Activated naive CD4-positive, alpha-beta T cell treated with anti-CD3 and anti-CD28 coated beads for 36 hours (primary cell): Measurements from ENCODE around the gene PRG2. TPM values are rescaled to one million over a fixed set of nuclear protein-coding genes. Genes with fewer than 3 reads are reported as not detected.
A peak's percentile ranks its signal among the peaks of the same experiment; 100 is the strongest.

ENCODE experiments used
- CTCF ChIA-PET: fragments of 350-600 bp; sonication (Branson Sonifier 250); formaldehyde crosslinking; loops from one replicate; lab custom pipeline; 2021; ENCODE audit warnings: antibody characterized with exemption; lab: Charles Lee
- DNase-seq: peaks from one replicate; pipeline ENCODE4 v3.0.0-alpha.2; 2020
- H3K27ac Mint-ChIP-seq: one replicate; pipeline ENCODE4 v1.8.0; 2021; ENCODE audit warnings: mild to moderate bottlenecking, mixed read lengths
- H3K27me3 Mint-ChIP-seq: one replicate; pipeline ENCODE4 v1.8.0; 2021; ENCODE audit warnings: low read depth, mixed read lengths
- H3K36me3 Mint-ChIP-seq: one replicate; pipeline ENCODE4 v1.8.0; 2021; ENCODE audit warnings: low read depth, mixed read lengths
- H3K4me1 Mint-ChIP-seq: one replicate; pipeline ENCODE4 v1.8.0; 2021; ENCODE audit warnings: low read depth, mixed read lengths
- H3K4me3 Mint-ChIP-seq: one replicate; pipeline ENCODE4 v1.8.0; 2021; ENCODE audit warnings: mild to moderate bottlenecking, moderate library complexity, mixed read lengths
- H3K9me3 Mint-ChIP-seq: one replicate; pipeline ENCODE4 v1.8.0; 2021; ENCODE audit warnings: mixed read lengths
- intact Hi-C: fragments of 100-400 bp; cut with micrococcal nuclease; formaldehyde crosslinking; loops from one replicate; pipeline ENCODE4 v1.15.1; 2023
- total RNA-seq, 2 experiments: library from RNA; stranded (reverse); gene quantifications; one replicate each; pipeline ENCODE4 v1.2.3, GENCODE V29; 2021

PRG2 gene
- total RNA-seq = 1 to 10 TPM; 1.0 TPM

- intact Hi-C loops = no loop called here
- Mint-ChIP-seq H3K4me3 (no peak within 1 kb of the TSS), H3K4me1 (no peaks in the 10 kb centered on the region), H3K27ac (no peak within 1 kb of the TSS), H3K36me3 (peaks cover 2% of the 10 kb centered on the region), H3K9me3 (no peaks in the 10 kb centered on the region), H3K27me3 (no peaks in the 10 kb centered on the region)
- DNase-seq = no peak
- CTCF ChIA-PET = no interaction called here
Measured at GRCh38 chr11:57390535-57390934, at the start of gene PRG2. Gene PRG2 (minus strand): TSS chr11:57390650. CDS start chr11:57389944, 706 bp downstream.

- H3K4me1 Mint-ChIP-seq = no peaks in the 10 kb centered on the region
- H3K4me3 Mint-ChIP-seq = no peak overlapping the region
- CTCF ChIA-PET = interaction anchor here (0.8 to 1.3 kb wide), 2 partner anchors 18 to 44 kb away, joined by 3 read pairs; no protein-coding TSS in a partner anchor
- H3K36me3 Mint-ChIP-seq = no peaks in the 10 kb centered on the region
- H3K27me3 Mint-ChIP-seq = no peaks in the 10 kb centered on the region
- no peak overlapping the region for H3K27ac Mint-ChIP-seq
- no peak for DNase-seq
- intact Hi-C loops = no loop called here
- H3K9me3 Mint-ChIP-seq = no peaks in the 10 kb centered on the region
Measured at GRCh38 chr11:57439786-57440185, 49.3 kb upstream of the PRG2 start.

- intact Hi-C loops = no loop called here
- Mint-ChIP-seq H3K27me3 (no peaks in the 10 kb centered on the region), H3K4me1 (no peaks in the 10 kb centered on the region), H3K36me3 (no peaks in the 10 kb centered on the region), H3K9me3 (no peaks in the 10 kb centered on the region), H3K4me3 (no peak overlapping the region), H3K27ac (no peak overlapping the region)
- DNase-seq = no peak
- CTCF ChIA-PET = interaction anchor here (3.7 kb wide), 1 partner anchor 19 kb away, joined by 20 read pairs; no protein-coding TSS in a partner anchor
Measured at GRCh38 chr11:57438345-57439285, 48.2 kb upstream of the PRG2 start.

GRCh38 chr11:57436031-57436430 is 45.6 kb upstream of the PRG2 start:
- intact Hi-C loops = no loop called here

GRCh38 chr11:57434640-57435546 is 44.4 kb upstream of the PRG2 start:
- Mint-ChIP-seq H3K4me3 (no peak overlapping the region), H3K9me3 (no peaks in the 10 kb centered on the region), H3K36me3 (no peaks in the 10 kb centered on the region), H3K27me3 (no peaks in the 10 kb centered on the region), H3K4me1 (no peaks in the 10 kb centered on the region), H3K27ac (no peak overlapping the region)
- CTCF ChIA-PET = interaction anchor here (0.9 to 3.7 kb wide), 2 partner anchors 23 to 84 kb away, joined by 3 to 20 read pairs; no protein-coding TSS in a partner anchor
- no peak for DNase-seq
- intact Hi-C loops = no loop called here

More at GRCh38 chr11:57436031-57436430, 45.6 kb upstream of the PRG2 start:
- no peak for DNase-seq
- CTCF ChIA-PET = interaction anchor here (0.7 to 3.7 kb wide), 4 partner anchors 20 to 133 kb away, joined by 3 to 20 read pairs (median 5); no protein-coding TSS in a partner anchor
- Mint-ChIP-seq H3K4me1 (no peaks in the 10 kb centered on the region), H3K36me3 (no peaks in the 10 kb centered on the region), H3K27ac (no peak overlapping the region), H3K4me3 (no peak overlapping the region), H3K27me3 (no peaks in the 10 kb centered on the region), H3K9me3 (no peaks in the 10 kb centered on the region)

- intact Hi-C loops = no loop called here
- Mint-ChIP-seq H3K27me3 (no peaks in the 10 kb centered on the region), H3K4me3 (no peak overlapping the region), H3K9me3 (no peaks in the 10 kb centered on the region), H3K4me1 (no peaks in the 10 kb centered on the region), H3K36me3 (no peaks in the 10 kb centered on the region), H3K27ac (no peak overlapping the region)
- CTCF ChIA-PET = interaction anchor here (1.0 kb wide), 1 partner anchor 18 kb away, joined by 3 read pairs; no protein-coding TSS in a partner anchor
- no peak for DNase-seq
Measured at GRCh38 chr11:57432714-57433163, 42.3 kb upstream of the PRG2 start.

GRCh38 chr11:57432149-57432561 is 41.7 kb upstream of the PRG2 start:
- H3K27ac Mint-ChIP-seq = no peak overlapping the region
- no peaks in the 10 kb centered on the region for H3K36me3 Mint-ChIP-seq
- no peak for DNase-seq
- CTCF ChIA-PET = interaction anchor here (0.9 kb wide), 1 partner anchor 59 kb away, joined by 3 read pairs; no protein-coding TSS in a partner anchor
- H3K4me3 Mint-ChIP-seq = no peak overlapping the region
- H3K27me3 Mint-ChIP-seq = no peaks in the 10 kb centered on the region
- intact Hi-C loops = no loop called here
- H3K4me1 Mint-ChIP-seq = peaks cover 5% of the 10 kb centered on the region
- H3K9me3 Mint-ChIP-seq = no peaks in the 10 kb centered on the region

GRCh38 chr11:57430952-57431351 is 40.5 kb upstream of the PRG2 start:
- no peaks in the 10 kb centered on the region for H3K9me3 Mint-ChIP-seq
- H3K27me3 Mint-ChIP-seq = no peaks in the 10 kb centered on the region
- H3K27ac Mint-ChIP-seq = no peak overlapping the region
- peaks cover 7% of the 10 kb centered on the region for H3K4me1 Mint-ChIP-seq
- intact Hi-C loops = no loop called here
- no peak overlapping the region for H3K4me3 Mint-ChIP-seq
- H3K36me3 Mint-ChIP-seq = peaks cover 8% of the 10 kb centered on the region
- DNase-seq = no peak
- CTCF ChIA-PET = interaction anchor here (0.9 to 1.6 kb wide), 3 partner anchors 27 to 210 kb away, joined by 3 to 5 read pairs (median 3); no protein-coding TSS in a partner anchor

- CTCF ChIA-PET = interaction anchor here (0.9 to 1.6 kb wide), 2 partner anchors 28 to 211 kb away, joined by 3 to 5 read pairs; no protein-coding TSS in a partner anchor
- no peak overlapping the region for H3K4me3 Mint-ChIP-seq
- no peak overlapping the region for H3K27ac Mint-ChIP-seq
- DNase-seq = no peak
- intact Hi-C loops = loop anchor here (5.0 kb wide), 1 partner anchor 1722 kb away; no protein-coding TSS in a partner anchor
- H3K4me1 Mint-ChIP-seq = peaks cover 8% of the 10 kb centered on the region
- no peaks in the 10 kb centered on the region for H3K9me3 Mint-ChIP-seq
- no peaks in the 10 kb centered on the region for H3K27me3 Mint-ChIP-seq
- peaks cover 18% of the 10 kb centered on the region for H3K36me3 Mint-ChIP-seq
Measured at GRCh38 chr11:57429946-57430345, 39.5 kb upstream of the PRG2 start.

- intact Hi-C loops = loop anchor here (5.0 kb wide), 1 partner anchor 1724 kb away; no protein-coding TSS in a partner anchor
- CTCF ChIA-PET = interaction anchor here (1.0 to 3.0 kb wide), 4 partner anchors 28 to 98 kb away, joined by 3 to 27 read pairs (median 4); no protein-coding TSS in a partner anchor
- H3K27ac Mint-ChIP-seq = no peak overlapping the region
- no peaks in the 10 kb centered on the region for H3K27me3 Mint-ChIP-seq
- no peak overlapping the region for H3K4me3 Mint-ChIP-seq
- peaks cover 19% of the 10 kb centered on the region for H3K4me1 Mint-ChIP-seq
- no peaks in the 10 kb centered on the region for H3K9me3 Mint-ChIP-seq
- no peak for DNase-seq
- H3K36me3 Mint-ChIP-seq = peaks cover 30% of the 10 kb centered on the region
Measured at GRCh38 chr11:57428643-57429042, 38.2 kb upstream of the PRG2 start.

GRCh38 chr11:57427727-57428082 is 37.3 kb upstream of the PRG2 start:
- intact Hi-C loops = loop anchor here (5.0 kb wide), 1 partner anchor 1725 kb away; no protein-coding TSS in a partner anchor
- Mint-ChIP-seq H3K36me3 (peaks cover 39% of the 10 kb centered on the region), H3K27ac (peak overlapping the region; percentile 96), H3K4me3 (peak overlapping the region; percentile 95), H3K4me1 (peaks cover 27% of the 10 kb centered on the region), H3K9me3 (no peaks in the 10 kb centered on the region), H3K27me3 (no peaks in the 10 kb centered on the region)
- no peak for DNase-seq
- CTCF ChIA-PET = interaction anchor here (0.6 to 3.0 kb wide), 5 partner anchors 29 to 99 kb away, joined by 3 to 27 read pairs (median 4); no protein-coding TSS in a partner anchor
